ENCODE measurements around the gene TMEM51. TPM values are rescaled to one million over a fixed set of nuclear protein-coding genes. Genes with fewer than 3 reads are reported as not detected.

Gene TMEM51
- total and polyA plus RNA-seq, 9 of the 15 experiments (the other 6 are each of a cell fraction or from before 2014, with no cell fraction given), result 0.06 to 1.4 (median 0.58) TPM

DNA sequence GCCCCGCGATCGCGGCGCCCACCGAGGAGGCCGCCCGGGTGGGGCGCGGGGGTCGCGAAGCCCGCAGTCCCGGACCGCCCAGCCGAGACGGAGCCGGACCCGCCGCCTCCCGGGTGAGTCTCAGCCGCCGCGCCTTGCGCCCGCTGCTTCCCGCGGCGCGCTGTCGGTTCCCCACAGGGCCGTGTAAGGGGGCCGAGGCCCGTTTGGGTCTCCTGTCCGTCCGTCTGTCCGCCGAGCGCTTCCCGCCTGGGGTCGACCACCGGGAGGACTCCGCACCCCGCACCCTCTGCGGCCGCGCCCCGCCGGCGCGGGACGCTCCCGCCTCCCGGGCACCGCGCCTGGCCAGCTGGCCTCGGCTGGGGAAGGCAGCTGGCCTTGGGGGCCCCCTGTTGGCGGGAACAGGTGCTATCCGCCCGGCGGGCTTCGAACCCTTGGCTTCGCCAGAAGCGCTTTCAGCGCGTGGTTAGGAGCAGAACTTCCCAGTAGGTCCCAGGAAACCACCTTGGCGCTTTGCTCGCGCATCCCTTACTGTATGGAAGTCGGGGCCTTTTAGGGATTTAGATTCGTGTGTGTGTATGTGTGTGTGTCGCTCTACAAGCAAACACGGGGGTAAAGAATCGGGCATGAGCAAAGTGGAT is 414 bp downstream of the TMEM51 start (continued):
- TF ChIP-seq, protein P1, sequence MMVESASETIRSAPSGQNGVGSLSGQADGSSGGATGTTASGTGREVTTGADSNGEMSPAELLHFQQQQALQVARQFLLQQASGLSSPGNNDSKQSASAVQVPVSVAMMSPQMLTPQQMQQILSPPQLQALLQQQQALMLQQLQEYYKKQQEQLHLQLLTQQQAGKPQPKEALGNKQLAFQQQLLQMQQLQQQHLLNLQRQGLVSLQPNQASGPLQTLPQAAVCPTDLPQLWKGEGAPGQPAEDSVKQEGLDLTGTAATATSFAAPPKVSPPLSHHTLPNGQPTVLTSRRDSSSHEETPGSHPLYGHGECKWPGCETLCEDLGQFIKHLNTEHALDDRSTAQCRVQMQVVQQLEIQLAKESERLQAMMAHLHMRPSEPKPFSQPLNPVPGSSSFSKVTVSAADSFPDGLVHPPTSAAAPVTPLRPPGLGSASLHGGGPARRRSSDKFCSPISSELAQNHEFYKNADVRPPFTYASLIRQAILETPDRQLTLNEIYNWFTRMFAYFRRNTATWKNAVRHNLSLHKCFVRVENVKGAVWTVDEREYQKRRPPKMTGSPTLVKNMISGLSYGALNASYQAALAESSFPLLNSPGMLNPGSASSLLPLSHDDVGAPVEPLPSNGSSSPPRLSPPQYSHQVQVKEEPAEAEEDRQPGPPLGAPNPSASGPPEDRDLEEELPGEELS (CRISPR knock-in tag; IDR thresholded peaks at IDR 0.05; ENCODE audit: borderline replicate concordance), result no peak
- TF ChIP-seq, protein P2, sequence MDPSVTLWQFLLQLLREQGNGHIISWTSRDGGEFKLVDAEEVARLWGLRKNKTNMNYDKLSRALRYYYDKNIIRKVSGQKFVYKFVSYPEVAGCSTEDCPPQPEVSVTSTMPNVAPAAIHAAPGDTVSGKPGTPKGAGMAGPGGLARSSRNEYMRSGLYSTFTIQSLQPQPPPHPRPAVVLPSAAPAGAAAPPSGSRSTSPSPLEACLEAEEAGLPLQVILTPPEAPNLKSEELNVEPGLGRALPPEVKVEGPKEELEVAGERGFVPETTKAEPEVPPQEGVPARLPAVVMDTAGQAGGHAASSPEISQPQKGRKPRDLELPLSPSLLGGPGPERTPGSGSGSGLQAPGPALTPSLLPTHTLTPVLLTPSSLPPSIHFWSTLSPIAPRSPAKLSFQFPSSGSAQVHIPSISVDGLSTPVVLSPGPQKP (CRISPR knock-in tag; IDR thresholded peaks at IDR 0.05), result no peak
- TF ChIP-seq IRF2 (CRISPR knock-in tag; IDR thresholded peaks at IDR 0.05) (no peak), MEF2A (IDR thresholded peaks at IDR 0.05; ENCODE audit: control insufficient read depth, low read depth, low read length) (no peak), GATAD2B (IDR thresholded peaks at IDR 0.05; ENCODE audit: borderline replicate concordance) (no peak; the same call in 1 of the 2 replicates), ZFPM2 (CRISPR knock-in tag; IDR thresholded peaks at IDR 0.05) (no peak), CBX2 (IDR thresholded peaks at IDR 0.05; ENCODE audit: insufficient read depth, low read length, poor library complexity, severe bottlenecking) (no peak), ZNF431 (CRISPR knock-in tag; IDR thresholded peaks at IDR 0.05) (no peak), CTBP1 (IDR thresholded peaks at IDR 0.05; ENCODE audit: borderline replicate concordance) (peak; percentile 58; the same call in 1 of the 2 replicates), ZNF232 (CRISPR knock-in tag; IDR thresholded peaks at IDR 0.05) (no peak), MAFK (IDR thresholded peaks at IDR 0.05; ENCODE audit: low read length) (no peak), RB1 (IDR thresholded peaks at IDR 0.05; ENCODE audit: low read depth) (peak; percentile 68)
- TF ChIP-seq, protein P3, sequence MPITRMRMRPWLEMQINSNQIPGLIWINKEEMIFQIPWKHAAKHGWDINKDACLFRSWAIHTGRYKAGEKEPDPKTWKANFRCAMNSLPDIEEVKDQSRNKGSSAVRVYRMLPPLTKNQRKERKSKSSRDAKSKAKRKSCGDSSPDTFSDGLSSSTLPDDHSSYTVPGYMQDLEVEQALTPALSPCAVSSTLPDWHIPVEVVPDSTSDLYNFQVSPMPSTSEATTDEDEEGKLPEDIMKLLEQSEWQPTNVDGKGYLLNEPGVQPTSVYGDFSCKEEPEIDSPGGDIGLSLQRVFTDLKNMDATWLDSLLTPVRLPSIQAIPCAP (CRISPR knock-in tag; IDR thresholded peaks at IDR 0.05; ENCODE audit: borderline replicate concordance), result no peak
- TF ChIP-seq, protein P4, sequence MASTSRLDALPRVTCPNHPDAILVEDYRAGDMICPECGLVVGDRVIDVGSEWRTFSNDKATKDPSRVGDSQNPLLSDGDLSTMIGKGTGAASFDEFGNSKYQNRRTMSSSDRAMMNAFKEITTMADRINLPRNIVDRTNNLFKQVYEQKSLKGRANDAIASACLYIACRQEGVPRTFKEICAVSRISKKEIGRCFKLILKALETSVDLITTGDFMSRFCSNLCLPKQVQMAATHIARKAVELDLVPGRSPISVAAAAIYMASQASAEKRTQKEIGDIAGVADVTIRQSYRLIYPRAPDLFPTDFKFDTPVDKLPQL (IDR thresholded peaks at IDR 0.05; ENCODE audit: extremely low read depth, insufficient read length), result no peak
